HepG2 (cell line): ENCODE data around the gene ATXN7L3B. TPM values are rescaled to one million over a fixed set of nuclear protein-coding genes. Genes with fewer than 3 reads are reported as not detected.
A peak's percentile ranks its signal among the peaks of the same experiment; 100 is the strongest.

ENCODE experiments used
- HNF4G ChIP-seq, 2 experiments: sonication (generic) in 1 of 2; formaldehyde crosslinking in 1 of 2; IDR thresholded peaks; 2 replicates each; pipeline versions ENCODE4 v1.4.0 to v1.6.1; 2011 to 2020; ENCODE audit warnings: borderline replicate concordance in 2 of 2, low read depth in 2 of 2, mild to moderate bottlenecking in 2 of 2, low read length in 1 of 2, missing genetic modification reagents in 1 of 2, moderate library complexity in 1 of 2
- MAFF ChIP-seq: IDR thresholded peaks from 2 replicates; pipeline ENCODE4 v1.6.1; 2011; ENCODE audit warnings: low read depth, low read length, improper control_type of control experiment
- MIER3 ChIP-seq: IDR thresholded peaks from 2 replicates; pipeline ENCODE4 v1.6.1; 2016; ENCODE audit warnings: missing compliant biosample characterization, borderline replicate concordance
- NFYB ChIP-seq: sonication (generic); formaldehyde crosslinking; IDR thresholded peaks from 2 replicates; pipeline ENCODE4 v1.4.0; 2020; ENCODE audit warnings: missing genetic modification reagents
- NR2F6 ChIP-seq, 2 experiments: IDR thresholded peaks; 2 replicates each; pipeline ENCODE4 v1.6.1; 2016; ENCODE audit warnings: antibody characterized with exemption in 1 of 2, mild to moderate bottlenecking in 1 of 2
- RAD51 ChIP-seq: fragments of 450-650 bp; IDR thresholded peaks from 2 replicates; pipeline ENCODE4 v1.6.1; 2016; ENCODE audit warnings: borderline replicate concordance
- RNF2 ChIP-seq: fragments of 450-650 bp; conservative IDR thresholded peaks from 2 replicates; pipeline ENCODE4 v1.6.1; 2016; ENCODE audit warnings: low read depth
- SETDB1 ChIP-seq: sonication (generic); formaldehyde crosslinking; IDR thresholded peaks from 2 replicates; pipeline ENCODE4 v1.5.1; 2020; ENCODE audit warnings: missing genetic modification reagents, mild to moderate bottlenecking, borderline replicate concordance
- SOX5 ChIP-seq: IDR thresholded peaks from 2 replicates; pipeline ENCODE4 v1.6.1; 2016; ENCODE audit warnings: borderline replicate concordance
- SSRP1 ChIP-seq: IDR thresholded peaks from 2 replicates; pipeline ENCODE4 v1.6.1; 2016; ENCODE audit warnings: control low read depth
- STAT5B ChIP-seq: sonication (generic); formaldehyde crosslinking; IDR thresholded peaks from 2 replicates; pipeline ENCODE4 v1.4.0; 2020; ENCODE audit warnings: missing genetic modification reagents
- ZNF674 ChIP-seq: sonication (generic); formaldehyde crosslinking; IDR thresholded peaks from 2 replicates; pipeline ENCODE4 v1.5.0; 2020; ENCODE audit warnings: low read depth, mild to moderate bottlenecking, missing genetic modification reagents
- ZNF713 ChIP-seq: sonication (generic); formaldehyde crosslinking; IDR thresholded peaks from 2 replicates; pipeline ENCODE4 v1.4.0; 2020; ENCODE audit warnings: mild to moderate bottlenecking, missing genetic modification reagents
- ZNF737 ChIP-seq: sonication (generic); formaldehyde crosslinking; IDR thresholded peaks from 2 replicates; pipeline ENCODE4 v1.5.0; 2020; ENCODE audit warnings: missing genetic modification reagents, mild to moderate bottlenecking, borderline replicate concordance
- polyA plus RNA-seq, 8 experiments: library from polyadenylated mRNA; depleted of rRNA in 3 of 8; stranded (reverse) in 7 of 8; unstranded in 1 of 8; fragments of >200 nt; fragmentation: Illumina TruSeq in 4 of 8; extraction: Trizol in 4 of 8; gene quantifications; 2 replicates each; pipeline versions ENCODE4 v1.2.1 to v1.2.3, GENCODE V29; 2011 to 2016; ENCODE audit warnings: low read depth in 4 of 8, missing spikeins in 1 of 8, mixed read lengths in 1 of 8; ENCODE audit not compliant: insufficient read depth in 1 of 8
- total RNA-seq, 5 experiments: library from RNA; depleted of rRNA; stranded (reverse); fragments of >200 nt; fragmentation: Illumina TruSeq; extraction: Trizol; gene quantifications; 2 replicates each; pipeline ENCODE4 v1.2.3, GENCODE V29; 2016; ENCODE audit warnings: low read depth in 1 of 5
- TF ChIP-seq, protein P1 (sequence below): sonication (generic); formaldehyde crosslinking; IDR thresholded peaks from 2 replicates; pipeline ENCODE4 v1.4.0; 2020; ENCODE audit warnings: mild to moderate bottlenecking, missing genetic modification reagents
- TF ChIP-seq, protein P2 (sequence below): sonication (generic); formaldehyde crosslinking; conservative IDR thresholded peaks from 2 replicates; pipeline ENCODE4 v1.4.0; 2020; ENCODE audit warnings: missing genetic modification reagents
- TF ChIP-seq, protein P3 (sequence below): sonication (generic); formaldehyde crosslinking; IDR thresholded peaks from 2 replicates; pipeline ENCODE4 v1.5.0; 2020; ENCODE audit warnings: mild to moderate bottlenecking, missing genetic modification reagents
- TF ChIP-seq, protein P4 (sequence below): sonication (generic); formaldehyde crosslinking; IDR thresholded peaks from 2 replicates; pipeline ENCODE4 v1.5.0; 2020; ENCODE audit warnings: missing genetic modification reagents
- TF ChIP-seq, protein P5 (sequence below): IDR thresholded peaks from 2 replicates; pipeline ENCODE4 v1.6.1; 2018; ENCODE audit warnings: missing genetic modification reagents
- TF ChIP-seq, protein P6 (sequence below): sonication (generic); formaldehyde crosslinking; IDR thresholded peaks from 2 replicates; pipeline ENCODE4 v1.5.1; 2020; ENCODE audit warnings: missing genetic modification reagents, mild to moderate bottlenecking, borderline replicate concordance

The ATXN7L3B gene
- total and polyA plus RNA-seq, 2 of the 13 experiments (the other 11 are each of a cell fraction or from before 2014, with no cell fraction given), result 20.1 to 23.8 TPM

DNA sequence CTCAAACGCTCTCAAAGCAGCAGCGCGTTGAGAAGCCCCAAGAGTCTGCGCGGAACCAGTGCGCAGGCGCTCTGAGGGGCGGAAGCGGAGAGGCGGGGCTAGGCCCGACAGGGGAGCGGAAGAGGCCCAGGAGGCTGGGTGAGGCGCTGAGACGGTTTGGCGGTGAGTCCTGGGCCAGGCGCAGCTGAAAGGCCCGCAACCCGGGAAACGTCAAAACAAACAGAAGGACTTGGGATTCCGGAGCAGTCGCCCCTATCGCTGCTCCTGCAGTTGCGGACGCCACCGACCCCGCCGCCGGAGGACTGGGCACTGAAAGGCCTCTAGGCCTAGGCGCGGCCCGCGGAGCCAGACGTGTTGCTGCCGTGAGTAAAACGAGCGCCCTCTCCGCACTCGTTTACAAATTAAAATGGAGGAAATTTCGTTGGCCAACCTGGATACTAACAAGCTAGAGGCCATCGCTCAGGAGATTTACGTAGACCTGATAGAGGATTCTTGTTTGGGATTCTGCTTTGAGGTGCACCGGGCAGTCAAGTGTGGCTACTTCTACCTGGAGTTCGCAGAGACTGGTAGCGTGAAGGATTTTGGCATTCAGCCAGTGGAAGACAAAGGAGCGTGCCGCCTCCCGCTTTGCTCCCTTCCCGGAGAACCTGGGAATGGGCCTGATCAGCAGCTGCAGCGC, at the start of gene ATXN7L3B (continued):
- no peak for TF ChIP-seq RAD51
- peak; percentile 97 for TF ChIP-seq ZNF737
- TF ChIP-seq, protein P1, sequence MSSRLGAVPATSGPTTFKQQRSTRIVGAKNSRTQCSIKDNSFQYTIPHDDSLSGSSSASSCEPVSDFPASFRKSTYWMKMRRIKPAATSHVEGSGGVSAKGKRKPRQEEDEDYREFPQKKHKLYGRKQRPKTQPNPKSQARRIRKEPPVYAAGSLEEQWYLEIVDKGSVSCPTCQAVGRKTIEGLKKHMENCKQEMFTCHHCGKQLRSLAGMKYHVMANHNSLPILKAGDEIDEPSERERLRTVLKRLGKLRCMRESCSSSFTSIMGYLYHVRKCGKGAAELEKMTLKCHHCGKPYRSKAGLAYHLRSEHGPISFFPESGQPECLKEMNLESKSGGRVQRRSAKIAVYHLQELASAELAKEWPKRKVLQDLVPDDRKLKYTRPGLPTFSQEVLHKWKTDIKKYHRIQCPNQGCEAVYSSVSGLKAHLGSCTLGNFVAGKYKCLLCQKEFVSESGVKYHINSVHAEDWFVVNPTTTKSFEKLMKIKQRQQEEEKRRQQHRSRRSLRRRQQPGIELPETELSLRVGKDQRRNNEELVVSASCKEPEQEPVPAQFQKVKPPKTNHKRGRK (CRISPR knock-in tag), result no peak
- TF ChIP-seq SETDB1 (CRISPR knock-in tag), result no peak
- TF ChIP-seq SSRP1 (CRISPR knock-in tag), result no peak
- TF ChIP-seq HNF4G (IDR thresholded peaks at IDR 0.05; ENCODE audit: borderline replicate concordance, low read depth, low read length), result no peak
- TF ChIP-seq HNF4G (CRISPR knock-in tag; IDR thresholded peaks at IDR 0.05; ENCODE audit: borderline replicate concordance, low read depth), result no peak
- TF ChIP-seq RNF2, result no peak; the same call in none of the 2 replicates
- no peak for TF ChIP-seq MAFF
- TF ChIP-seq SOX5 (CRISPR knock-in tag), result no peak
- TF ChIP-seq, protein P2, sequence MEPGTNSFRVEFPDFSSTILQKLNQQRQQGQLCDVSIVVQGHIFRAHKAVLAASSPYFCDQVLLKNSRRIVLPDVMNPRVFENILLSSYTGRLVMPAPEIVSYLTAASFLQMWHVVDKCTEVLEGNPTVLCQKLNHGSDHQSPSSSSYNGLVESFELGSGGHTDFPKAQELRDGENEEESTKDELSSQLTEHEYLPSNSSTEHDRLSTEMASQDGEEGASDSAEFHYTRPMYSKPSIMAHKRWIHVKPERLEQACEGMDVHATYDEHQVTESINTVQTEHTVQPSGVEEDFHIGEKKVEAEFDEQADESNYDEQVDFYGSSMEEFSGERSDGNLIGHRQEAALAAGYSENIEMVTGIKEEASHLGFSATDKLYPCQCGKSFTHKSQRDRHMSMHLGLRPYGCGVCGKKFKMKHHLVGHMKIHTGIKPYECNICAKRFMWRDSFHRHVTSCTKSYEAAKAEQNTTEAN, result no peak
- TF ChIP-seq, protein P3, sequence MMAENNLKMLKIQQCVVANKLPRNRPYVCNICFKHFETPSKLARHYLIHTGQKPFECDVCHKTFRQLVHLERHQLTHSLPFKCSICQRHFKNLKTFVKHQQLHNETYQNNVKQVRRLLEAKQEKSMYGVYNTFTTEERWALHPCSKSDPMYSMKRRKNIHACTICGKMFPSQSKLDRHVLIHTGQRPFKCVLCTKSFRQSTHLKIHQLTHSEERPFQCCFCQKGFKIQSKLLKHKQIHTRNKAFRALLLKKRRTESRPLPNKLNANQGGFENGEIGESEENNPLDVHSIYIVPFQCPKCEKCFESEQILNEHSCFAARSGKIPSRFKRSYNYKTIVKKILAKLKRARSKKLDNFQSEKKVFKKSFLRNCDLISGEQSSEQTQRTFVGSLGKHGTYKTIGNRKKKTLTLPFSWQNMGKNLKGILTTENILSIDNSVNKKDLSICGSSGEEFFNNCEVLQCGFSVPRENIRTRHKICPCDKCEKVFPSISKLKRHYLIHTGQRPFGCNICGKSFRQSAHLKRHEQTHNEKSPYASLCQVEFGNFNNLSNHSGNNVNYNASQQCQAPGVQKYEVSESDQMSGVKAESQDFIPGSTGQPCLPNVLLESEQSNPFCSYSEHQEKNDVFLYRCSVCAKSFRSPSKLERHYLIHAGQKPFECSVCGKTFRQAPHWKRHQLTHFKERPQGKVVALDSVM (CRISPR knock-in tag), result peak; percentile 50
- TF ChIP-seq ZNF713, result no peak
- no peak for TF ChIP-seq ZNF674 (CRISPR knock-in tag)
- no peak; the same call in 1 of the 2 replicates for TF ChIP-seq NFYB (CRISPR knock-in tag)
- TF ChIP-seq, protein P4, sequence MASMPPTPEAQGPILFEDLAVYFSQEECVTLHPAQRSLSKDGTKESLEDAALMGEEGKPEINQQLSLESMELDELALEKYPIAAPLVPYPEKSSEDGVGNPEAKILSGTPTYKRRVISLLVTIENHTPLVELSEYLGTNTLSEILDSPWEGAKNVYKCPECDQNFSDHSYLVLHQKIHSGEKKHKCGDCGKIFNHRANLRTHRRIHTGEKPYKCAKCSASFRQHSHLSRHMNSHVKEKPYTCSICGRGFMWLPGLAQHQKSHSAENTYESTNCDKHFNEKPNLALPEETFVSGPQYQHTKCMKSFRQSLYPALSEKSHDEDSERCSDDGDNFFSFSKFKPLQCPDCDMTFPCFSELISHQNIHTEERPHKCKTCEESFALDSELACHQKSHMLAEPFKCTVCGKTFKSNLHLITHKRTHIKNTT (CRISPR knock-in tag), result no peak
- TF ChIP-seq STAT5B (CRISPR knock-in tag), result no peak
- TF ChIP-seq, protein P5, sequence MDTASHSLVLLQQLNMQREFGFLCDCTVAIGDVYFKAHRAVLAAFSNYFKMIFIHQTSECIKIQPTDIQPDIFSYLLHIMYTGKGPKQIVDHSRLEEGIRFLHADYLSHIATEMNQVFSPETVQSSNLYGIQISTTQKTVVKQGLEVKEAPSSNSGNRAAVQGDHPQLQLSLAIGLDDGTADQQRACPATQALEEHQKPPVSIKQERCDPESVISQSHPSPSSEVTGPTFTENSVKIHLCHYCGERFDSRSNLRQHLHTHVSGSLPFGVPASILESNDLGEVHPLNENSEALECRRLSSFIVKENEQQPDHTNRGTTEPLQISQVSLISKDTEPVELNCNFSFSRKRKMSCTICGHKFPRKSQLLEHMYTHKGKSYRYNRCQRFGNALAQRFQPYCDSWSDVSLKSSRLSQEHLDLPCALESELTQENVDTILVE (CRISPR knock-in tag), result peak; percentile 88
- TF ChIP-seq MIER3 (CRISPR knock-in tag), result 0 out of 2 replicates have a peak, but pooled peaks have one; percentile 52
- TF ChIP-seq NR2F6 (IDR thresholded peaks at IDR 0.05), result no peak
- no peak for TF ChIP-seq NR2F6 (CRISPR knock-in tag; IDR thresholded peaks at IDR 0.05)
- TF ChIP-seq, protein P6, sequence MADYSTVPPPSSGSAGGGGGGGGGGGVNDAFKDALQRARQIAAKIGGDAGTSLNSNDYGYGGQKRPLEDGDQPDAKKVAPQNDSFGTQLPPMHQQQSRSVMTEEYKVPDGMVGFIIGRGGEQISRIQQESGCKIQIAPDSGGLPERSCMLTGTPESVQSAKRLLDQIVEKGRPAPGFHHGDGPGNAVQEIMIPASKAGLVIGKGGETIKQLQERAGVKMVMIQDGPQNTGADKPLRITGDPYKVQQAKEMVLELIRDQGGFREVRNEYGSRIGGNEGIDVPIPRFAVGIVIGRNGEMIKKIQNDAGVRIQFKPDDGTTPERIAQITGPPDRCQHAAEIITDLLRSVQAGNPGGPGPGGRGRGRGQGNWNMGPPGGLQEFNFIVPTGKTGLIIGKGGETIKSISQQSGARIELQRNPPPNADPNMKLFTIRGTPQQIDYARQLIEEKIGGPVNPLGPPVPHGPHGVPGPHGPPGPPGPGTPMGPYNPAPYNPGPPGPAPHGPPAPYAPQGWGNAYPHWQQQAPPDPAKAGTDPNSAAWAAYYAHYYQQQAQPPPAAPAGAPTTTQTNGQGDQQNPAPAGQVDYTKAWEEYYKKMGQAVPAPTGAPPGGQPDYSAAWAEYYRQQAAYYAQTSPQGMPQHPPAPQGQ (CRISPR knock-in tag), result no peak
